Esophagus muscularis mucosa (tissue), 4 donors: ENCODE measurements around the gene DNAJC1.

Source experiments
- EP300 ChIP-seq: sonication (generic); formaldehyde crosslinking; IDR thresholded peaks from one replicate; pipeline ENCODE4 v1.6.1; 2017; ENCODE audit warnings: antibody characterized with exemption
- POLR2A ChIP-seq: fragments of 450-650 bp; IDR thresholded peaks from one replicate; pipeline ENCODE4 v1.6.1; 2017; ENCODE audit warnings: antibody characterized with exemption, moderate library complexity, mild to moderate bottlenecking, low read depth
- POLR2AphosphoS5 ChIP-seq, 2 donors: sonication (generic); formaldehyde crosslinking; IDR thresholded peaks; one replicate each; pipeline ENCODE4 v1.6.1; 2017; ENCODE audit warnings: antibody characterized with exemption in 2 of 2
- TF ChIP-seq, protein P1 (sequence below), 3 experiments: fragments of 200-600 bp in 2 of 3; fragments of 450-650 bp in 1 of 3; sonication (generic) in 2 of 3; IDR thresholded peaks; one replicate each; pipeline ENCODE4 v1.5.1; 2017 to 2019; ENCODE audit warnings: antibody characterized with exemption in 3 of 3, mild to moderate bottlenecking in 2 of 3, moderate library complexity in 1 of 3

DNA sequence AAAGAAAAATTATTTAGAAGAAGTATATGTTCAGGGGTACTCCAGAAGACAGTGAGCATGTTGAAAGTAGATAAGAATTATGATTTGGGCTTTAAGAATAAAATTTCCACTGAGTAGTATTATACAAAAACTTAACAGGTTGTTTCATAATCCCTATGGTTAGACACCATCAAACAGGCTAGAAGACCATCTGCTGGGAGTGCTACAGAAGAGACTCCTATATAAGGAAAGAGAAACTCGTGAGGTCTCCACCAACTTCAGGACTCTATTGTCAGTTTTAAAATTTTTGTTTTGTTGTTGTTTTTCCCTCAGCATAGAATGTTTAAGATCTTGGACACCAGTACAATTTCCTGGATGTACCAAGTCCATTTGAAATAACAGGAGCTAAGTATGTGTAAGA is 13.1 kb downstream of the DNAJC1 start:
- TF ChIP-seq, protein P1, sequence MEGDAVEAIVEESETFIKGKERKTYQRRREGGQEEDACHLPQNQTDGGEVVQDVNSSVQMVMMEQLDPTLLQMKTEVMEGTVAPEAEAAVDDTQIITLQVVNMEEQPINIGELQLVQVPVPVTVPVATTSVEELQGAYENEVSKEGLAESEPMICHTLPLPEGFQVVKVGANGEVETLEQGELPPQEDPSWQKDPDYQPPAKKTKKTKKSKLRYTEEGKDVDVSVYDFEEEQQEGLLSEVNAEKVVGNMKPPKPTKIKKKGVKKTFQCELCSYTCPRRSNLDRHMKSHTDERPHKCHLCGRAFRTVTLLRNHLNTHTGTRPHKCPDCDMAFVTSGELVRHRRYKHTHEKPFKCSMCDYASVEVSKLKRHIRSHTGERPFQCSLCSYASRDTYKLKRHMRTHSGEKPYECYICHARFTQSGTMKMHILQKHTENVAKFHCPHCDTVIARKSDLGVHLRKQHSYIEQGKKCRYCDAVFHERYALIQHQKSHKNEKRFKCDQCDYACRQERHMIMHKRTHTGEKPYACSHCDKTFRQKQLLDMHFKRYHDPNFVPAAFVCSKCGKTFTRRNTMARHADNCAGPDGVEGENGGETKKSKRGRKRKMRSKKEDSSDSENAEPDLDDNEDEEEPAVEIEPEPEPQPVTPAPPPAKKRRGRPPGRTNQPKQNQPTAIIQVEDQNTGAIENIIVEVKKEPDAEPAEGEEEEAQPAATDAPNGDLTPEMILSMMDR (IDR thresholded peaks at IDR 0.05) = no peak
- no peak for TF ChIP-seq POLR2A
- TF ChIP-seq POLR2AphosphoS5 (IDR thresholded peaks at IDR 0.05) = no peak
- no peak for TF ChIP-seq EP300
